Loucy (cell line): ENCODE data around the gene MAML3.

Source experiments
- EZH2phosphoT487 ChIP-seq: fragments of 200-600 bp; IDR thresholded peaks from 2 replicates; pipeline ENCODE4 v1.6.1; 2018; ENCODE audit warnings: antibody characterized with exemption, mild to moderate bottlenecking, moderate library complexity, borderline replicate concordance
- TF ChIP-seq, protein P1 (sequence below): fragments of 200-600 bp; sonication (generic); conservative IDR thresholded peaks from 2 replicates; pipeline ENCODE4 v1.5.1; 2014; ENCODE audit warnings: mild to moderate bottlenecking, antibody characterized with exemption, low read length

DNA sequence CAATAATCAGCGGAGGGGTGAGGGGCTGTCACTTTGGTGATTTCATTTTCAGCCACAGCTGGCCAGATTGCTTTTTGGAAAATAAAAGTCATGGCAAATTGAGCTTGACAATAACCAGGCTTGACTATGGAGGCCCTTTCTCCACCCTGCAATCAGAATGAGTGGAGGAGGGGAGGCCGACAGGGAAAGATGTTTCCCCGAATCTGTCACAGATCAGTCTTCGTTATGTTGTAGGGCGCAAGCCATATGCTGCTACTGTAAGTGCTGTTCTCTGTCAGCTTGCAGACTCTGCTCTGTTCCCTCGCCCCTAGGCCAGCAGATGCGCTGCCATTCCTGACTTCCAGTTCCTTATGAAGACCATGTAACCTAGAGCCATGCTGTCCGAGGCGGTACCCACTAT lies 374.3 kb downstream of the MAML3 start:
- TF ChIP-seq, protein P1, sequence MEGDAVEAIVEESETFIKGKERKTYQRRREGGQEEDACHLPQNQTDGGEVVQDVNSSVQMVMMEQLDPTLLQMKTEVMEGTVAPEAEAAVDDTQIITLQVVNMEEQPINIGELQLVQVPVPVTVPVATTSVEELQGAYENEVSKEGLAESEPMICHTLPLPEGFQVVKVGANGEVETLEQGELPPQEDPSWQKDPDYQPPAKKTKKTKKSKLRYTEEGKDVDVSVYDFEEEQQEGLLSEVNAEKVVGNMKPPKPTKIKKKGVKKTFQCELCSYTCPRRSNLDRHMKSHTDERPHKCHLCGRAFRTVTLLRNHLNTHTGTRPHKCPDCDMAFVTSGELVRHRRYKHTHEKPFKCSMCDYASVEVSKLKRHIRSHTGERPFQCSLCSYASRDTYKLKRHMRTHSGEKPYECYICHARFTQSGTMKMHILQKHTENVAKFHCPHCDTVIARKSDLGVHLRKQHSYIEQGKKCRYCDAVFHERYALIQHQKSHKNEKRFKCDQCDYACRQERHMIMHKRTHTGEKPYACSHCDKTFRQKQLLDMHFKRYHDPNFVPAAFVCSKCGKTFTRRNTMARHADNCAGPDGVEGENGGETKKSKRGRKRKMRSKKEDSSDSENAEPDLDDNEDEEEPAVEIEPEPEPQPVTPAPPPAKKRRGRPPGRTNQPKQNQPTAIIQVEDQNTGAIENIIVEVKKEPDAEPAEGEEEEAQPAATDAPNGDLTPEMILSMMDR: no peak
- TF ChIP-seq EZH2phosphoT487: no peak
